ENCODE measurements around the gene UNKL.

UNKL gene

DNA sequence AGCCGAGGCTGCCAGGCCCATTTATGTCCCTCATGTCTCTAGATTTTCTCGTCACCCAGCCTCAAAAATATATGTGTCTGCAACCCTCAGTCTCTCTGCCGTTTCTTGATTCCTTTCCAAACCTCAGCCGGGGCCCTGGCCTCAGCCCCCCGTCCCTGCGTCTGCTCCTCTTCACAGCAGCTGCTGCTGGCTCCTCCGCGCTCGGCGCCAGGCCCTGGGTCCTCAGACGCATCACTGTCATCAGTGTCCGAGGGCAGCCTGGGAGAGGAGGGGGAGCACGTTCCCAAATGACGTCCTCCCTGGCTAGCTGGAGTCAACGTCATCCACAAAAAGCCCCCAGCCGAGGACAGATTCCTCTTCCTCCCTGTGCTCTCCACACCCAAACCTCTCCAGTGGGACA lies 65.2 kb downstream of the UNKL start:
- no peak for DNase-seq

DNA sequence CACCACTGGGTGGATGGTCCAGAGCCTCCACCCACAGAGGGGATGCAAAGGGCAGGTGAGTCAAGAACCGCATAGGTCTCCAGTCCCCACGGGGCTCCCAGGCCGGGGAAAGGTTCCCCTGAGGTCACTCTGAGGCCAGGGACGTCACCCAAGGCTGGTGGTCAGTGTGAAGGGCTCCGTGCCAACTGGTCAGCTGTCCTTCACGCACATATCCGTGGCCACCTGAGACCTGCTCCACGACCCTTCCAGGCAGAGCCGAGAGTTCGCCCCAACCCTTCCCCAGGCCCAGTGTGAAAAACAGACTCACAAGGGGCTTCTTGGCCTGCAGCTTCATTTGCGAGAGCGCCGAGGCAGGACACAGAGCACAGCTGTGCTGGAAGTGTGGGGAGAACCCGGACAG lies 65.6 kb downstream of the UNKL start:
- no peak for DNase-seq

DNA sequence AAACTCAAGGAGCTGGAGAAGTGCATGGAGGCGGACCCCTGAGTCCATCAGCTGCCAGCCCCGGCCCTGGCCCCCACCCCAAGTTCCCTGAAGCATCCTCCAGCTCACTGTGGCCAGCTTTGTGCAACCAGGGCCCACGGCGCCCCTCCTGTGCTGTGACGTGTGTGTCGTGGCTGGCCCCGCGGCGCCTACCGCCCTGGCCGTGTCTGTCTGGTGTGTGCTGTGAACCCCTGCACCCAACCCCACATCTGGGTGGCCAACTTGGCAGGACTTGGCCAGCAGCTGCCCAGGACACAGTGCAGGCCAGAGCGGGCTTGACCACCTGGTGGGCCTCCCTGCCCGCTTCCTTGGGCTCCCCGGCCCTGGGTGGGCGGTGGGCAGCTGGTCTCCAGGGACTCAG lies 66.1 kb downstream of the UNKL start:
- no peak for DNase-seq

DNA sequence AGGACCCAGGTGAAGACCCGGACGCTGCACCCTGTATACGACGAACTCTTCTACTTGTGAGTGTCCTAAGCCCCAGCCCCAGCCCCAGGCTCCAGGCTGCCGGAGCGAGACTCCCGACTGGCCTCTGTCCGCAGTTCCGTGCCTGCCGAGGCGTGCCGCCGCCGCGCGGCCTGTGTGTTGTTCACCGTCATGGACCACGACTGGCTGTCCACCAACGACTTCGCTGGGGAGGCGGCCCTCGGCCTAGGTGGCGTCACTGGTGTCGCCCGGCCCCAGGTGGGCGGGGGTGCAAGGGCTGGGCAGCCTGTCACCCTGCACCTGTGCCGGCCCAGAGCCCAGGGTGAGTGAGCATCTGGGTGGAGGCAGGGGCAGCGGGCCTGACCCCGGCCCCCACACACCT lies 66.5 kb downstream of the UNKL start:
- no peak for DNase-seq

DNA sequence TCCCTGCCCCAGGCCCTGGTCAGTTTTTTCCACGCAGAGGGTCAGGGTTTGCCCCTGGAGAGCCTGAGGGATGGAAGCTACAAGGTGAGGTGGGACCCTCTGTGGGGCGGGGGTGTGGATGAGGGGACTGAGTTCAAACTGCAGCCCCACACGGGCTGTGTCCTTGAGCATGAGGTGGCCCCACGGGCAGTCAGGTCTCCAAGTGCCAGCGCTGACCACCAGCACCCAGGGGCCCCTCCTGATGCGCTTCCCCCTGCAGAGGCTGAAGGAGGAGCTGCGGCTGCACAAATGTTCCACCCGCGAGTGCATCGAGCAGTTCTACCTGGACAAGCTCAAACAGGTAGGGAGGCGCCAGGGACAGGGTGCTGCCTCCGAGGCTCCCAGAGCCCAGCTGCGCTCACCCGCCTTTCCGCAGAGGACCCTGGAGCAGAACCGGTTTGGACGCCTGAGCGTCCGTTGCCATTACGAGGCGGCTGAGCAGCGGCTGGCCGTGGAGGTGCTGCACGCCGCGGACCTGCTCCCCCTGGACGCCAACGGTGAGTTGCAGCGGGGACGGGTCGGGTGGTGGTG lies 67.1 kb downstream of the UNKL start:
- no peak for DNase-seq

DNA sequence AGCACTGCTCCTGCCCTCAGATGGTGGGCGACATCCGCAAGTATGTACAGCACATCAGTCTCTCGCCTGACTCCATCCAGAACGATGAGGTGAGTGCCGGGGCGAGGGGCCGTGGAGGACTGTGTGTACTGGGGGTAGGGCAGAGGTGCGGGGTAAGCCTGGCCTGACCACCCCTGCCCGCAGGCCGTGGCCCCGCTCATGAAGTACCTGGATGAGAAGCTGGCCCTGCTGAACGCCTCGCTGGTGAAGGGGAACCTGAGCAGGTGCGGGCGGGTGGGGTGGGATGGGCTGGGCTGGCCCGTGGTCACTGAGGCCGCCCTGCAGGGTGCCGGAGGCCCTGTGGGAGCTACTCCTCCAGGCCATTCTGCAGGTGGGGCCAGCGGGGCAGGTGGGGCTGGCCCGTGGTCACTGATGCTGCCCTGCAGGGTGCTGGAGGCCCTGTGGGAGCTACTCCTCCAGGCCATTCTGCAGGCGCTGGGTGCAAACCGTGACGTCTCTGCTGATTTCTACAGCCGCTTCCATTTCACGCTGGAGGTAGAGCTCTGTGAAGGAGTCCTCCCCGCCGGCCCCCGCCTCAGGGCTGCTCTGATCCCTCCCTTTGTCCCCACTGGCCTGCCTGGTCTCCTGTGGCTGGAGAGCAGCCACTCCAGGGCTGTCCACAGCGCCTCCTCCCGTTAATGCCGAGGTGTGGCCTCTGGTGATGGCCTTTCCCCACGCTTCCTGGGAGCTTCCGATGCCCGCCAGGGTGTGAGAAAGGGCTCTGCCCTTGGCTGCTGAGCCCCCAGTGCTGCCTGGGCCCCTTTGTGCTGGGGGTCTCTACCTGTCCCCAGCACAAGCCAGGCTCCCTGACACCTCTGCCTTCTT lies 67.8 kb downstream of the UNKL start:
- DNase-seq, result no peak

DNA sequence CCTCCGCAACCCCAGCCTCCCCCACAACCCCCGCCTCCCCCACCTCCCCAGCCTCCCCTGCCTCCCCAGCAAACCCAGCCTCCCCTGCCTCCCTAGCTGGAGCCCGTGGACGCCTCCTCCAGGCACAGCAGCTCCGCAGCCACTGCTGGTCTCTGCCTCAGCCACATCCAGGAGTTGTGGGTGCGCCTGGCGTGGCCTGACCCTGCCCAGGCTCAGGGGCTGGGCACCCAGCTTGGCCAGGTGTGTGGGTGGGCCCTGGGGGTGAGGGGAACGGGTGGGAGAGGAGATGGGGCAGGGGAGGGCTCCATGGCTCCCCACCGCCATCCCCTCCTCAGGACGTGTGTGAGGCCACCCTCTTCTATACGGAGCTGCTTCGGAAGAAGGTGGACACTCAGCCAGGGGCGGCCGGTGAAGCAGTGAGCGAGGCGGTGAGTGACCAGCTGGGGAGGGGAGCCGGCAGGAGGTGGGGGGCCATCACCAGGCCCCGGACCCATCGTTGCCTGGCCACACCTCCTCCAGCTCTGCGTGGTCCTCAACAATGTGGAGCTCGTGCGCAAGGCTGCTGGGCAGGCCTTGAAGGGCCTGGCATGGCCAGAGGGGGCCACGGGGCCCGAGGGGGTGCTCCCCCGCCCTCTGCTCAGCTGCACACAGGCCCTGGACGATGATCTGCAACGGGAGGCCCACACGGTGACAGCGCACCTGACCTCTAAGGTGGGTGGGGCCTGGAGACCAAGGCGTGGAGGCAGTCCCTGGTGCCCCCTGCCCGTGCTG lies 68.7 kb downstream of the UNKL start:
- DNase-seq, result no peak

DNA sequence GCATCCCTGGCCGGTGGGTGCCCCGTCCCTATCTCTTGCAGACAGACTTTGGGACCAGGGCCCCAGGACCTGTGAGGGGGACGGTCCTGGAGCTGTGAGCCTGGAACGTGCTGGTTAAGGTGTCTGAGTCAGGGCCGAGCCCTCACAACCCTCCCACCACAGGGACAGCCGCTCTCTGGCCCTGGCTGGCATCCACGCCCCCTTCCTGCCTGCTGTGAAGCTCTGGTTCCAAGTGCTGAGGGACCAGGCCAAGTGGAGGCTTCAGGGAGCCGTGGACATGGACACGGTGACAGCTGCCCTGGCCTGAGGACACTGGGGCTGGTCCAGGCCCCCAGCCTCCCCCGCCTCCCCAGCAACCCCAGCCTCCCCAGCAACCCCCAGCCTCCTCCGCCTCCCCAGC lies 69.4 kb downstream of the UNKL start:
- DNase-seq, result no peak

DNA sequence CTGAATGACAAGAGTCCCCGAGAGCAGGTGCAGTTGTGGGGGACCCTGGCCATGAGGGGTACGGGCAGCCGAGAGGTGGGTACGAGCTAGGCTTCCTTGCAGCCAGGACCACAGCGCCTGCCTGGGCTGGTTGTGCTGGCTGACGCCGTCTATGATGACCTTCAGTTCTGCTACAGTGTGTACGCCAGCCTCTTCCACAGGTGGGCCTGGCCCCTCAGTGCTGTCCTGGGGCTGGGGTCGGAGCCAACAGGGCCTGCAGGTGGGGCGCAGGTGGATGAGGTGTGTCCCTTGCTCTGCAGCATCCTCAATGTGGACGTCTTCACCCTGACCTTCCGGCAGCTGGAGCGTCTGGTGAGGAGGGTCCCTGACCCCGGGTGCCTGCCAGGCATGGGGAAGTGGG lies 70.0 kb downstream of the UNKL start:
- DNase-seq, result no peak

DNA sequence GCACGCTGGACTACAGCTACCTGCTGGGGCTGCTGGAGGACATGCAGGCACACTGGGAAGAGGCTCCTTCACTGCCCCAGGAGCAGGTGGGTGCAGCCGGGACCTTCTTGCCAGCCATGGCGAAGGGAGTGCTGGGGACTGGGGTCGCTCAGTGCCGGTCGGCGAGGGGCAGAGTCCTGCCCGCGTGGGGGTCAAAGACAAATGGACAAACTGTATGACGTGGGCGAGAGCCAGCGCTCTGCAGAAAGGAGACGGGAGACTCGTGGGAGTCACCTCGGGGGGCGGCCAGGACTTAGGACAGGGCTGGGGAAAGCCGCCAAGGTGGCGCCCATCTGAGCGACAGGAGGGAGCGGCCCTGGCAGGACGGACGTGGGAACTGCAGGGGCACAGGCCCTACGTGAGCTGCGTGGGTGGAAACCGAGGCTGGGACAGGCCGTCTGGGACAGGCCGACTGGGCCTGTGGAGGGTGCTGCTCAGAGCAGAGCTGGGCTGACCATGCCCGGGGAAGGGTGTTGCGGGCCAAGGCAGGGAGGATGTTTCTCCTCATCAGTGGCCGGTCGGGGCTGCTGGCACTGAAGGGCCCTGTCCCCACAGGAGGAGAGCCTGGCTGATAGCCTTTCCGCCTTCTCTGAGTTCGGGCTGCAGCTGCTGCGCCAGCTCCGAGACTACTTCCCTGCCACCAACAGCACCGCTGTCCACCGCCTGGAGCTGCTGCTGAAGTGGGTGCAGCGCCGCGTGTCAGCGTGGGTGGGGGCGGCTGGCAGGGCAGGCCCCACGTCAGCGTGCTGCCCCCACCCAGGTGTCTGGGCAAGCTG lies 70.9 kb downstream of the UNKL start:
- no peak for DNase-seq

DNA sequence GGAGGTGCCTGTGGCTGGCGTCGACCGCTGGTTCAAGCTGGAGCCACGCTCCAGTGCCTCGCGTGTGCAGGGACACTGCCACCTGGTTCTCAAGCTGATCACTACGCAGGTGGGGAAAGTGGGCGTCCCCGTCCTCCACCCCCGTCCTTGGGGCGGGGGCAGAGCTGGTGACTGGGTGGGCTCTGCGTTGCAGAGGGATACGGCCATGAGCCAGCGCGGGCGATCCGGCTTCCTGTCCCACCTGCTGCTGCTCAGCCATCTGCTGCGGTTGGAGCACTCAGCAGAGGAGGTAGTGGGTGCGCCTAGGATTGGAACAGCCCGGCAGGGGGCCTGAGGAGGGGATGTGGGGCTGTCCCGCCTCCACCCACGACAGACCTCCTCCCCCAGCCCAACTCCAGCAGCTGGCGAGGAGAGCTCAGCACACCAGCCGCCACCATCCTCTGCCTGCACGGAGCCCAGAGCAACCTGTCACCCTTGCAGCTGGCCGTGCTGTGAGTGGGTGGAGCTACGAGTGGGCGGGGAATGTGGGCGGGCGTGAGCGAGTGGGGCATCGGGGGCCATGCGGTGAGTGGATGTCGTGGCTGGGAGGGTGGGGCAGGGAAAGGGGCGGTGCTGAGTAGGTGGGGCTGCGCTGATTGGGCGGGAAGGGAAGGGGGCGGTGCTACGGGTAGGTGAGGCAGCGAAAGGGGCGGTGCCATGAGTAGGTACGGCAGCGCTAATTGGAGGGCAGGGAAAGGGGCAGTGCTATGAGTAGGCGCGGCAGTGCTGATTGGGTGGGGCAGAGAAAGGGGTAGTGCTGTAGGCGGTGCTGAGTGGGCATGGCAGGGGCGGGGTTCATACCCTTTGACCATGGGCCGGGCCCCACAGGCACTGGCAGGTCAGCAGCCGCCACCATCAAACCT lies 71.7 kb downstream of the UNKL start:
- peak; percentile 95 for DNase-seq

DNA sequence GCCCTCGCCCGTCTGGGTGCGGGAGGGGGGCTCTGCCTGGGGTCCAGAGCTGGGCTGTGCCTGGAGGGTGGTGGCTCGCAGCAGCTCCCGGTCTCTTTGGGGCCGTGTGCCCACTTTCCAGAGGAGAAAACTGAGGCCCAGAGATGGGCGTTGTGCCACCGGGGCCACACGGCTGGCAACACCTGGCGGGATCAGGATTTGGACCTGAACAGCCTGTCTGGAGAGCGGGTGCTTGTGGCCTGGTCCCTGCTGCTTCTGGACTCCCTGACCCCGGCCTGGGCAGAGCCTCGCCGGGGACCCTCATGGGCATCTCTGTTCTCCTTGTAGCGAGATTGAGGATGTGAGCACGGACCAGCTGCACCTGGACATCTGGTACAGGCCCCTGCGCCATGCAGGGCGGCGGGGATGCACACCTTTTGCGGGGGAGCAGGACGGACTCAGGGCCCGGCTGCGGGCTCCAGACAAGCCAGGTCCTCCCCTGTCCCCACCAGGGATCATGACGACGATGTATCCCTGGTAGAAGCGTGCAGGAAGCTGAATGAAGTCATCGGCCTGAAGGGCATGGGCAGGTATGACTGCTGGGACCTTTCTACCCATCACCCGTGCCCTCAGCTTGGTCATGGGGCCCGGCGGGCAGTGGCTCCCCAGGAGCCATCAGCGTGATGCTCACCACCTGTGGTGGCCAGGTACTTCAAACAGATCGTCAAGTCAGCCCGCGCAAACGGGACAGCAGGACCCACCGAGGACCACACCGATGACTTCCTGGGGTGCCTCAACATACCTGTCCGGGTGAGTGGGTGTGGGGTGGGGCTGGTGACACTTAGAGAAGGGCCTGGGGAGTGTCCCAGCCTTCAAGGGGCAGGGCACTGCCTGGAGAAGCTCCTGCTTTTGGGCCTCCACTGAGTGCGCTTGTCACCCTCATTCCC lies 72.7 kb downstream of the UNKL start:
- no peak for DNase-seq

DNA sequence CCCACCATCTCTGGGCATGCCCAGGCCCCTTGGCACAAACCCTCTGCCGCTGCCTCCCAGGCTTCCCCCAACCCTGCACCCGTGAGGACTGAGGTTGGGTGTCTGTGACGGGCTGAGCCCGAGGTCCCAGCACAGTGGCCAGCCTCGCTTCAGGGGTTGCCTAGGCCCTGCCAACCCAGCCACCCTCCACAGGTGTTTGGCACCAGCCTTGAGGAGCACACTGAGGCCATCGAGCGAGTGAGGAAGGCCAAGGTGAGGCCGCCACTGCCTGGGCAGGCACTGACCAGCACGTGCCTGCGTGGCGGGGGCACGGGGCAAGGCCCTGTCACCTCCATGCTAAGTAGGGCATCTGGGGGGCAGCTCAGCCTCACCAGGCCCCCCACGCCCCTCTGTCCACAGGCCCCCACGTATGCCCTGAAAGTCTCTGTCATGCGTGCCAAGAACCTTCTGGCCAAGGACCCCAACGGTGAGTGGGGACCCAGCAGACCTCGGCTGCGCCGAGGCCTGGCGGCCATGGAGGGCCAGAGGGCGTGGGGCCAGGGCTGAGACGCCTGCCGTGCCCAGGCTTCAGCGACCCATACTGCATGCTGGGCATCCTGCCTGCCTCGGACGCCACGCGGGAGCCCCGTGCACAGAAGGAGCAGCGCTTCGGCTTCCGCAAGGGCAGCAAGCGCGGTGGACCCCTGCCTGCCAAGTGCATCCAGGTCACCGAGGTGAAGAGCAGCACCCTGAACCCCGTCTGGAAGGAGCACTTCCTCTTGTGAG lies 73.6 kb downstream of the UNKL start:
- no peak for DNase-seq

DNA sequence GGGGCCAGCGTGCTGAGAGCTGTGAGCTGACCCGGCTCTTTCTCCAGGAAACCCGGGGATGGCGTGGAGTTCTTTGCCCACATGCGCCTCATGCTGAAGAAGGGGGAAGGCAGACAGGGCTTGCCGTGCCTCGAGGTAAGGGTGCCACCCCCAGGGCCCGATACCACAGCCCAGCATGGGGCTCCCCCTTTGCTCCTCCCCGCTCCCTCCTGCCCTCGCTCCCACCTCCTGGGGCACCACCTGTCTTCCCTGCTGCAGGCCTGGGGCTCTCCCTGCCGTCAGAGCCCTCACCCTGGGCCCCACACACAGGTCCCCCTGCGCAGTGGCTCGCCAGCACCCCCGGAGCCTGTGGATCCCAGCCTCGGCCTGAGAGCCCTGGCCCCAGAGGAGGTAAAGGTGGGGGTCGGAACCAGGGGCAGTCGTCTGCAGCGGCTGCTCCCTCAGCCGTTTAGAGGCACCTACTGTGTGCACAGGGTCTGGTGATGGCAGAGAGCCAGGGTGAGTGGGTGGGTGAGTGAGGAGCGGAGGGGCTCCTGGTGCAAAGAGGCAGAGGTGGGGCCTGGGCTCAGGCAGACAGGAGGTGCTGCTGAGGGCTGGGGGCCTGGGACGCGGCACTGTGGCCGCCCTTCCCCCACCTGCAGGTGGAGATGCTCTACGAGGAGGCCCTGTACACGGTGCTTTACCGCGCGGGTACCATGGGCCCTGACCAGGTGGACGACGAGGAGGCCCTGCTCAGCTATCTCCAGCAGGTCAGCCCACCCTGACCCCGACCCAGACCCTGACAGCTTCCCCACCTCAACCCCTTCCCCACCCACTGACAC lies 75.4 kb downstream of the UNKL start:
- DNase-seq, result no peak

DNA sequence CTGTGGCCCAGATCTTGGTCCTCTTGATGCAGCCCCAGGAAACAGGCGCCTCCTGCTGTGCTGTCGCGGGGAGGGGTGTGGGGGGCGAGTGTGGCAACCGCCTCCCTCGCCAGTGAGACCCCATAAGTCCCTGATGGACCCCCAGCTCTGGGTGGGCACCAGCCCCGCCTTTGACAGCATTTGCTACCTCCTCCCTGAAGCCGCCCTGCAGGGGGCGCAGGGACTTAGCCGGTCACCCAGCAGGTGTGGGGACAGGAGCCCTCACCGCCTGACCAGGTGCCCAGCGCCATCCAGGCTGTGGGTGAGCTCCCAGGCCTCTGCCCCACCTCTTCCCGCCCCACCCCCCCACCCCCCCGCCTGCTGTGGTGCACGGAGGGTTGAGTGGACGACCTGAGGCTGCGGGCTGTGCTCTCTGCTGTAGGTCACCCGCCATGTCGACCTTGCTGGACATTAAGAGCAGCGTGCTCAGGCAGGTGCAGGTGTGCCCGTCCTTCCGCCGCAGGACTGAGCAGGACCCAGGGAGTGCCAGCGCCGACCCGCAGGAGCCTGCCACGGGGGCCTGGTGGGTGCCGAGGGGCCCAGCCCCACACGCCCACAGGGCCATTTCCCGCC lies 76.3 kb downstream of the UNKL start:
- no peak for DNase-seq

DNA sequence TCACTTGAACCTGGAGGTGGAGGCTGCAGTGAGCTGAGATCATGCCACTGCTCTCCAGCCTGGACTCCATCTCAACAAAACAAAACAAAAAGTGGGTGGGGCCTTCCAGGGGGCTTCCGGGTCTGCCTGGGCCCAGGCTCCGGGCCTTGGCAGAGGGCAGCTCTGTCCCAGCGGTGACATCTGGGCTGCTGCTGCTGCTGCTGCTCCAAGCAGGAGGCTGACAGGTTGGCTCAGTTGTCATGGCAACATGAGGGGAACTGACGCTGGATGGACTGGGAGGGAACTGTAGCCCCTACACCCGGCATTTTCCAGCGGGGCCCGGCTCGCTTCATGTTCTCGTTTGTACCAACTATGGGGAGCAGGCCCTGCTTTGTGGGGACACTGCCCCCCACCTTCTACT lies 77.0 kb downstream of the UNKL start:
- no peak for DNase-seq

DNA sequence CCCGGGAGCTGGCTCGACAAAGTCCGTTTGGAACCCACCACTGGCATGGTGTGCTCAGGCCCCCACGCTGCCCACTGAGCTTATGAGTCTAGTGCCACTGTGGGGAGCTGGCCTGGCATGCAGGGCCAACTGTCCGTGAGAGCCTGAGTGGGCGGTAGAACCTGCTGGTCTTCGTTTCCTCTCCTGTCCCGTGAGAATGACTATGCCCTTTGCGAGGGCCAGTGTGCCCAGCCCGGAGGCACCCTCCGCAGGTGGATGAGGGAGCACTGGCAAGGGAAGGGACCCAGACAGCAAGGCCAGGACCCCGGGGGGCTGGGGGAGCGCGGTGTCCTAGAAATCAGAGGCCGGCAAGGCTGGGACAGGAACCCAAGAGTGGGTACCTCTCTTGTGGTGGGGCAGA lies 77.9 kb downstream of the UNKL start:
- no peak for DNase-seq

DNA sequence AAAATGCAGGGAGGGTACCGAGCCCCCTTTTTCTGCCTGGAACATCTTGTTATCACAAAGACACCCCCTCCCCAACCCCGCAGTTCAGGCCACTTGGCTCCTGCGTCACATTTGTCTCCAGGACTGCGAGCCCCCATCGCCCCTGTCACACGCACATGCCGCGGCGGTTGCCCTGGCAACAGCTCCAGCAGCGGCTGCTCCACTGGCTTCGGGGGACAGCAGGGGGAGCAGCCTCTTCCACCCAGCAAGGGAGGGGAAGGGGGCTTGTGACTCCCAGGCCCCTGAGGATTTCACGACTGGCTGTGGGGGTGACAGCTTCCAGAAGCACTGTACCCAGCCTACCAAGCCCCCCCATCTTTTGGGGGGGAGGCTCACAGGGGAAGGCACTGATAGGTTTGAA lies 78.5 kb downstream of the UNKL start:
- DNase-seq, result no peak
